Panc1 (cell line): ENCODE measurements around the gene ERRFI1. TPM values are rescaled to one million over a fixed set of nuclear protein-coding genes. Genes with fewer than 3 reads are reported as not detected.
"Not testable (repeated sequence)": the region's sequence is repeated elsewhere in the genome, so short reads cannot be mapped to it uniquely, and the experiment has no call there.

Source experiments
- ATAC-seq: fragments of 200-7000 bp; cut with Tn5 transposase; 2 replicates; pipeline ENCODE4 v1.9.1; 2020; ENCODE audit warnings: mild to moderate bottlenecking, moderate library complexity
- BruUV-seq: library from RNA; stranded (reverse); fragments of 400-500 nt; replicated peaks from 2 replicates; lab custom pipeline; 2021; lab: Mats Ljungman, UMichigan
- CTCF ChIA-PET: fragments of 300-600 bp; sonication (Branson Sonifier 250); formaldehyde crosslinking; loops from one replicate; lab custom pipeline; 2022; ENCODE audit warnings: antibody characterized with exemption; lab: Charles Lee
- POLR2A ChIA-PET: fragments of 300-600 bp; sonication (Branson Sonifier 250); formaldehyde crosslinking; loops from one replicate; lab custom pipeline; 2022; ENCODE audit warnings: antibody characterized with exemption; lab: Charles Lee
- DNase-seq: peaks from one replicate; pipeline ENCODE4 v3.0.0-alpha.2; 2010; ENCODE audit warnings: low read depth, low spot score
- H3K27ac ChIP-seq: 2 replicates; pipeline ENCODE4 v1.5.1; 2011; ENCODE audit warnings: mild to moderate bottlenecking, low read length, inconsistent platforms
- H3K27me3 ChIP-seq: fragments of 200-500 bp; sonication (Bioruptor generic); 2 replicates; pipeline ENCODE4 v1.6.0; 2014; ENCODE audit warnings: low read length, inconsistent platforms; ENCODE audit not compliant: control insufficient read depth, insufficient read depth
- H3K36me3 ChIP-seq: fragments of 200-500 bp; sonication (Bioruptor generic); 2 replicates; pipeline ENCODE4 v1.5.1; 2014; ENCODE audit warnings: inconsistent platforms, mild to moderate bottlenecking, low read length, moderate library complexity; ENCODE audit not compliant: control insufficient read depth, insufficient read depth
- H3K4me1 ChIP-seq: 2 replicates; pipeline ENCODE4 v1.5.1; 2011; ENCODE audit warnings: inconsistent platforms, mild to moderate bottlenecking, low read length, moderate library complexity; ENCODE audit not compliant: control insufficient read depth, insufficient read depth
- H3K4me3 ChIP-seq, 2 experiments: 2 replicates each; pipeline ENCODE4 v1.5.1; 2011 to 2012; ENCODE audit warnings: low read depth in 2 of 2, low read length in 2 of 2, mild to moderate bottlenecking in 2 of 2, inconsistent platforms in 1 of 2, moderate library complexity in 1 of 2
- H3K9me3 ChIP-seq: fragments of 200-500 bp; sonication (Bioruptor generic); 2 replicates; pipeline ENCODE4 v1.5.1; 2014; ENCODE audit warnings: low read depth, mild to moderate bottlenecking, inconsistent platforms, low read length, moderate library complexity; ENCODE audit not compliant: control insufficient read depth, insufficient read depth
- POLR2AphosphoS5 ChIP-seq: IDR thresholded peaks from 2 replicates; pipeline ENCODE4 v1.6.1; 2012; ENCODE audit warnings: mild to moderate bottlenecking, low read depth, low read length, moderate library complexity
- SIN3A ChIP-seq: IDR thresholded peaks from 2 replicates; pipeline ENCODE4 v1.6.1; 2012; ENCODE audit warnings: low read depth, mild to moderate bottlenecking, low read length, moderate library complexity, borderline replicate concordance; ENCODE audit not compliant: insufficient read depth
- in situ Hi-C: cut with HindIII; loops from 2 replicates; pipeline ENCODE4 v1.10.0; 2016; ENCODE audit warnings: low sequenced_read_pairs, low pct_unique_long_range_greater_than_20kb
- intact Hi-C: fragments of 100-400 bp; cut with micrococcal nuclease; formaldehyde crosslinking; loops from one replicate; pipeline ENCODE4 v1.10.0; 2022; ENCODE audit not compliant: unreplicated experiment
- total RNA-seq: library from RNA; stranded (reverse); gene quantifications from one replicate; pipeline ENCODE4 v1.2.1, GENCODE V29; 2021; ENCODE audit not compliant: unreplicated experiment
- TF ChIP-seq, protein P1 (sequence below): fragments of 450-650 bp; IDR thresholded peaks from 2 replicates; pipeline ENCODE4 v1.5.1; 2017; ENCODE audit warnings: mild to moderate bottlenecking
- TF ChIP-seq, protein P2 (sequence below), 2 experiments: IDR thresholded peaks; 2 replicates each; pipeline ENCODE4 v1.6.1; 2011 to 2012; ENCODE audit warnings: low read depth in 2 of 2, control low read depth in 1 of 2, low read length in 1 of 2, mild to moderate bottlenecking in 1 of 2, moderate library complexity in 1 of 2; ENCODE audit not compliant: insufficient read depth in 1 of 2

Gene ERRFI1
- total RNA-seq, 1 experiment from 2014 or later, result 299 TPM

DNA sequence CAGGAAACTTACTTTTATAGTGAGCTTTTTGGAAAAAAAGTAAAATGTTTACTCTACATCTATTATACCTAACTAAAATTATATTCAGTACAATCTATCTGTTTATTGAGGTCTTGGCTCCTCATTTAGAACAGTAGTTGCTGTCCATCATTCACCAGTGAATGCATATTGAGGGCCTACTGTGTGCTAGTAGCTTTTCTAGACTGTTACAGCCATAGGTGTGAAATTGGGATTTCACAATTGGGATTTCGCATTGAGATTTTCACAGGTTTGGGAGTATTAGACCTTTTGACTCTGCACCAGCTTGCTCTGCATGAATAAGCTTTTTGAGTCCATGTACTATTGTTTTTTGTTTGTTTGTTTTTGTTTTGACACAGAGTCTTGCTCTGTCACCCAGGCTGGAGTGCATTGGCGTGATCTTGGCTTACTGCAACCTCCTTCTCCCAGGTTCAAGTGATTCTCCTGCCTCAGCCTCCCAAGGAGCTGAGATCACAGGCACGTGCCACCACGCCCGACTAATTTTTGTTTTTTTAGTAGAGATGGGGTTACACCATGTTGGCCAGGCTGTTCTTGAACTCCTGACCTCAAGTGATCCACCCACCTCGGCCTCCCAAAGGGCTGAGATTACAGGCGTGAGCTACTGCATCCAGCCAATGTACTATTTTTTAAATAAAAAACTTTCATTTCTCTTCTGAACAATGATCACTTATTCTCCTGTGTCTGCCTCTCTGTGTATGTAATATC lies 47.2 kb upstream of the ERRFI1 start:
- H3K4me3 ChIP-seq, result no peak overlapping the region
- no peaks in the 10 kb centered on the region for H3K9me3 ChIP-seq
- no peak for DNase-seq
- in situ Hi-C loops (no loop called here), intact Hi-C loops (loop anchor here (5.0 kb wide), 1 partner anchor 46 kb away; the partner anchor contains the start of gene ERRFI1)
- no peaks in the 10 kb centered on the region for H3K36me3 ChIP-seq
- peaks cover 80% of the 10 kb centered on the region for H3K4me1 ChIP-seq
- no TSS peak for BruUV-seq
- no peaks in the 10 kb centered on the region for H3K27me3 ChIP-seq
- ATAC-seq, result no peak
- ChIA-PET CTCF (interaction anchor here (0.6 kb wide), 1 partner anchor 10 kb away, joined by 5 read pairs; no protein-coding TSS in a partner anchor), POLR2A (interaction anchor here (0.6 kb wide), 4 partner anchors 9 to 151 kb away, joined by 3 to 6 read pairs (median 5); no protein-coding TSS in a partner anchor)
- TF ChIP-seq, protein P1, sequence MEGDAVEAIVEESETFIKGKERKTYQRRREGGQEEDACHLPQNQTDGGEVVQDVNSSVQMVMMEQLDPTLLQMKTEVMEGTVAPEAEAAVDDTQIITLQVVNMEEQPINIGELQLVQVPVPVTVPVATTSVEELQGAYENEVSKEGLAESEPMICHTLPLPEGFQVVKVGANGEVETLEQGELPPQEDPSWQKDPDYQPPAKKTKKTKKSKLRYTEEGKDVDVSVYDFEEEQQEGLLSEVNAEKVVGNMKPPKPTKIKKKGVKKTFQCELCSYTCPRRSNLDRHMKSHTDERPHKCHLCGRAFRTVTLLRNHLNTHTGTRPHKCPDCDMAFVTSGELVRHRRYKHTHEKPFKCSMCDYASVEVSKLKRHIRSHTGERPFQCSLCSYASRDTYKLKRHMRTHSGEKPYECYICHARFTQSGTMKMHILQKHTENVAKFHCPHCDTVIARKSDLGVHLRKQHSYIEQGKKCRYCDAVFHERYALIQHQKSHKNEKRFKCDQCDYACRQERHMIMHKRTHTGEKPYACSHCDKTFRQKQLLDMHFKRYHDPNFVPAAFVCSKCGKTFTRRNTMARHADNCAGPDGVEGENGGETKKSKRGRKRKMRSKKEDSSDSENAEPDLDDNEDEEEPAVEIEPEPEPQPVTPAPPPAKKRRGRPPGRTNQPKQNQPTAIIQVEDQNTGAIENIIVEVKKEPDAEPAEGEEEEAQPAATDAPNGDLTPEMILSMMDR, result no peak
- H3K27ac ChIP-seq, result peak overlapping the region; percentile 100

DNA sequence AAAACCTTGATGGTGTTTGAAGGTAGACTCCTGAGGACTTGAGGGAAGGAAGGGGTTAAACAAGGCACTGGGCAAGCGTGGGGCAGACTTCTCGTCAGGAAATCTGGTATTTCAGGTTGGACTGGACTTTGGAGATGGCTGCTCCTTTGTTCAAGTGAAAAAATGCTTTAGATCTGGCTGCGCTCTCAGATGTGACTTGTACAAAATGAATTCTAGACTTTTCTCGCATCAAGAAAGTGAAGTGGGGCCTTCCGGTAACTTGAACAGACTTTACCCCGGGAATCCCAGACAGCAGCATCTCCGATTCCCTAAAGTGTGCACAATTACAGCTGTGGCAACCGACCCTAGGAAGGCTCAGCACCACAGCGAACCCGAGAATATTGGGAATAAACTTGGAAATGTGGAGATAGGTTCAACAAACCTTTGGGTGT lies 44.3 kb upstream of the ERRFI1 start:
- H3K9me3 ChIP-seq, result no peaks in the 10 kb centered on the region
- intact Hi-C loops (loop anchor here (5.0 kb wide), 1 partner anchor 43 kb away; the partner anchor contains the start of gene ERRFI1), in situ Hi-C loops (no loop called here)
- peak overlapping the region; percentile 100 for H3K27ac ChIP-seq
- ATAC-seq (peak; percentile 39; the same call in 1 of the 2 replicates), DNase-seq (no peak)
- TF ChIP-seq, protein P1, result no peak
- TF ChIP-seq, protein P2, sequence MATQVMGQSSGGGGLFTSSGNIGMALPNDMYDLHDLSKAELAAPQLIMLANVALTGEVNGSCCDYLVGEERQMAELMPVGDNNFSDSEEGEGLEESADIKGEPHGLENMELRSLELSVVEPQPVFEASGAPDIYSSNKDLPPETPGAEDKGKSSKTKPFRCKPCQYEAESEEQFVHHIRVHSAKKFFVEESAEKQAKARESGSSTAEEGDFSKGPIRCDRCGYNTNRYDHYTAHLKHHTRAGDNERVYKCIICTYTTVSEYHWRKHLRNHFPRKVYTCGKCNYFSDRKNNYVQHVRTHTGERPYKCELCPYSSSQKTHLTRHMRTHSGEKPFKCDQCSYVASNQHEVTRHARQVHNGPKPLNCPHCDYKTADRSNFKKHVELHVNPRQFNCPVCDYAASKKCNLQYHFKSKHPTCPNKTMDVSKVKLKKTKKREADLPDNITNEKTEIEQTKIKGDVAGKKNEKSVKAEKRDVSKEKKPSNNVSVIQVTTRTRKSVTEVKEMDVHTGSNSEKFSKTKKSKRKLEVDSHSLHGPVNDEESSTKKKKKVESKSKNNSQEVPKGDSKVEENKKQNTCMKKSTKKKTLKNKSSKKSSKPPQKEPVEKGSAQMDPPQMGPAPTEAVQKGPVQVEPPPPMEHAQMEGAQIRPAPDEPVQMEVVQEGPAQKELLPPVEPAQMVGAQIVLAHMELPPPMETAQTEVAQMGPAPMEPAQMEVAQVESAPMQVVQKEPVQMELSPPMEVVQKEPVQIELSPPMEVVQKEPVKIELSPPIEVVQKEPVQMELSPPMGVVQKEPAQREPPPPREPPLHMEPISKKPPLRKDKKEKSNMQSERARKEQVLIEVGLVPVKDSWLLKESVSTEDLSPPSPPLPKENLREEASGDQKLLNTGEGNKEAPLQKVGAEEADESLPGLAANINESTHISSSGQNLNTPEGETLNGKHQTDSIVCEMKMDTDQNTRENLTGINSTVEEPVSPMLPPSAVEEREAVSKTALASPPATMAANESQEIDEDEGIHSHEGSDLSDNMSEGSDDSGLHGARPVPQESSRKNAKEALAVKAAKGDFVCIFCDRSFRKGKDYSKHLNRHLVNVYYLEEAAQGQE (IDR thresholded peaks at IDR 0.05; ENCODE audit: insufficient read depth in 1 of 2, low read depth in 2 of 2, low read length in 1 of 2), result no peak
- TF ChIP-seq POLR2AphosphoS5 (no peak), SIN3A (no peak)
- H3K36me3 ChIP-seq, result no peaks in the 10 kb centered on the region
- CTCF ChIA-PET, result interaction anchor here (0.6 kb wide), 1 partner anchor 181 kb away, joined by 3 read pairs; no protein-coding TSS in a partner anchor
- no peak overlapping the region; a peak in 1 of 4 replicates for H3K4me3 ChIP-seq
- no TSS peak for BruUV-seq
- H3K4me1 ChIP-seq, result peaks cover 51% of the 10 kb centered on the region
- POLR2A ChIA-PET, result no interaction called here
- no peaks in the 10 kb centered on the region for H3K27me3 ChIP-seq

DNA sequence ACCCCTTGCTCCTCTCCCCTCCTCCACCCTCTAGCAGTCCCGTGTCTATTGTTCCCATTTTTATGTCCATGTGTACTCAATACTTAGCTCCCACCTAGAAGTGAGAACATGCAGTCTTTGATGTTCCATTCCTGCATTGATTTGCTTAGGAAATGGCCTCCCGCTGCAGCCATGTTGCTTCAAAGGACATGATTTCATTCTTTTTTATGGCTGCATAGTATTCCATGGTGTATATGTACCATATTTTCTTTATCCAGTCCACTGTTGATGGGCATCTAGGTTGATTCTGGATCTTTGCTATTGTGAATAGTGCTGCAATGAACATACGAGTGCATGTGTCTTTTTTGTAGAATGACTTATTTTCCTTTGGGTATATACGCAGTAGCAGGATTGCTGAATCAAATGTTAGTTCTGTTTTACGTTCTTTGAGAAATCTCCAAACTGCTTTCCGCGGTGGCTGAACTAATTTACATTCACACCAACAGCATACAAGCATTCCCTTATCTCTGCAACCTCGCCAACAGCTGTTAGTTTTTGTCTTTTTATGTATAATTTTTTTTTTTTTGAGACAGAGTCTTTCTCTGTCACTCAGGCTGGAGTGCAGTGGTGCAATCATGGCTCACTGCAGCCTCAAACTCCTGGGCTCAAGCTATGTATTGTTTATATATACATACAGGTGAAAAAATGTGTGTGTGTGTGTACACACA lies 43.7 kb upstream of the ERRFI1 start:
- POLR2A ChIA-PET, result not testable (repeated sequence)
- peak overlapping the region; percentile 100 for H3K27ac ChIP-seq

More for the DNA sequence above, 43.7 kb upstream of the ERRFI1 start:
- H3K27me3 ChIP-seq, in situ Hi-C loops, H3K4me3 ChIP-seq, BruUV-seq, ATAC-seq, H3K9me3 ChIP-seq, DNase-seq, CTCF ChIA-PET, H3K36me3 ChIP-seq: not testable (repeated sequence)
- peaks cover 45% of the 10 kb centered on the region for H3K4me1 ChIP-seq
- intact Hi-C loops, result loop anchor here (5.0 kb wide), 1 partner anchor 42 kb away; the partner anchor contains the start of gene ERRFI1
